GM10266 (cell line): ENCODE data around the gene TCP1.

Experiments used
- DNase-seq: peaks from one replicate; pipeline ENCODE4 v3.0.0; 2012; ENCODE audit errors: extremely low spot score
- TF ChIP-seq, protein P1 (sequence below): IDR thresholded peaks from 2 replicates; pipeline ENCODE4 v1.5.1; 2012; ENCODE audit warnings: mild to moderate bottlenecking, low read depth; ENCODE audit not compliant: control insufficient read depth, insufficient read depth; ENCODE audit errors: missing control alignments

TCP1 gene

GRCh38 chr6:159766906-159767305, 22.5 kb downstream of the TCP1 start:
- TF ChIP-seq, protein P1, sequence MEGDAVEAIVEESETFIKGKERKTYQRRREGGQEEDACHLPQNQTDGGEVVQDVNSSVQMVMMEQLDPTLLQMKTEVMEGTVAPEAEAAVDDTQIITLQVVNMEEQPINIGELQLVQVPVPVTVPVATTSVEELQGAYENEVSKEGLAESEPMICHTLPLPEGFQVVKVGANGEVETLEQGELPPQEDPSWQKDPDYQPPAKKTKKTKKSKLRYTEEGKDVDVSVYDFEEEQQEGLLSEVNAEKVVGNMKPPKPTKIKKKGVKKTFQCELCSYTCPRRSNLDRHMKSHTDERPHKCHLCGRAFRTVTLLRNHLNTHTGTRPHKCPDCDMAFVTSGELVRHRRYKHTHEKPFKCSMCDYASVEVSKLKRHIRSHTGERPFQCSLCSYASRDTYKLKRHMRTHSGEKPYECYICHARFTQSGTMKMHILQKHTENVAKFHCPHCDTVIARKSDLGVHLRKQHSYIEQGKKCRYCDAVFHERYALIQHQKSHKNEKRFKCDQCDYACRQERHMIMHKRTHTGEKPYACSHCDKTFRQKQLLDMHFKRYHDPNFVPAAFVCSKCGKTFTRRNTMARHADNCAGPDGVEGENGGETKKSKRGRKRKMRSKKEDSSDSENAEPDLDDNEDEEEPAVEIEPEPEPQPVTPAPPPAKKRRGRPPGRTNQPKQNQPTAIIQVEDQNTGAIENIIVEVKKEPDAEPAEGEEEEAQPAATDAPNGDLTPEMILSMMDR = no peak

GRCh38 chr6:159762681-159763293, 26.6 kb downstream of the TCP1 start:
- TF ChIP-seq, protein P1 = no peak
- peak; percentile 35 for DNase-seq

More at GRCh38 chr6:159766906-159767305, 22.5 kb downstream of the TCP1 start:
- no peak for DNase-seq

GRCh38 chr6:159761873-159762680, 27.3 kb downstream of the TCP1 start, which contains the start of gene ACAT2:
Gene ACAT2 (plus strand): TSS chr6:159762045. CDS start chr6:159762088, 43 bp downstream.
- peak; percentile 98 for DNase-seq
- TF ChIP-seq, protein P1 = no peak

- TF ChIP-seq, protein P1 = no peak
- DNase-seq = peak; percentile 22
These were observed 28.1 kb downstream of the TCP1 start for GRCh38 chr6:159761129-159761872.

DNA sequence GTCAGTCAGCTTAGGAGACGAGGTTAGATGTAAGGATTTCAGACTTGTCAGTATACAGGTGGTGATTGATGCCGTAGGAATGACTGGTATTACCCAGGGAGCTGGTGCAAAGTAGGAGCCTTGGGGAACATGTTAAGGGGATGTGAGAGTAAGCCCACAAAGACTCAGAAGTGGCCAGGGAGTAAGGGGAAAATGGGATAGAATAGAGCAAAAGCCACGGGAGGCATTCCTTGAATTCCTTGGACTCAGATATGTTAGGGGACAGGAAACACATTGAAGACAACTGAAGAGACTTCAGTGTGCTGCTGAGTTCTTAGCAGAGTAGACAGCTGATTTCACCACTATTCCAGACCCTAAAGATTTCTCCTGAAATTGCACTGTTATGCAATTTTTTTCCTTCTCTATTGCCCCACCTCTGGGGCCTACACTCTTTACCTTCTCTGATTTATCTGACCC, 28.8 kb downstream of the TCP1 start:
- DNase-seq = no peak
- TF ChIP-seq, protein P1 = no peak

DNA sequence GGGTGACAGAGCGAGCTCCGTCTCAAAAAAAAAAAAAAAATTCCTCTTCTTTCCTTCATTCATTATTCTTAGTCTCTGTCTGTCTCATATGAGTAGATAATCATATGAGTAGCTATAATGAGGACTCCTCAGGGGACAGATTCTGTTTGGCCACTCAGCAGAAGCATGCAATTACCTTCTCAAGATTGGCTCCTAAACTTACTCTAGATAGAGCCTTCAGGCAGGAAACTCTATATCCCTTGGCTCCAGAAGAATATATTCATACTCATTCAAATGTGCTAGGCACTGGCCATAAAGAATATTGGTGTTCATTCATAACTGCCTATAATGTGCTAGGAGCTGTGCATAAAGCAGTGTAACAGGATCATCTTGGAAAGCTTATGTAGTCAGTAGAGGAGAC, 29.8 kb downstream of the TCP1 start:
- no peak for DNase-seq
- TF ChIP-seq, protein P1 = no peak
